Anterior cingulate cortex (tissue), 58 donors: ENCODE measurements around the gene SLIT3.

Source experiments
- DNase-seq, 58 donors: peaks; one replicate each; lab custom pipeline; 2025; lab: John Stamatoyannopoulos, UW

Gene SLIT3

GRCh38 chr5:169272111-169272510 lies 28.8 kb downstream of the SLIT3 start:
- DNase-seq: no peak

DNA sequence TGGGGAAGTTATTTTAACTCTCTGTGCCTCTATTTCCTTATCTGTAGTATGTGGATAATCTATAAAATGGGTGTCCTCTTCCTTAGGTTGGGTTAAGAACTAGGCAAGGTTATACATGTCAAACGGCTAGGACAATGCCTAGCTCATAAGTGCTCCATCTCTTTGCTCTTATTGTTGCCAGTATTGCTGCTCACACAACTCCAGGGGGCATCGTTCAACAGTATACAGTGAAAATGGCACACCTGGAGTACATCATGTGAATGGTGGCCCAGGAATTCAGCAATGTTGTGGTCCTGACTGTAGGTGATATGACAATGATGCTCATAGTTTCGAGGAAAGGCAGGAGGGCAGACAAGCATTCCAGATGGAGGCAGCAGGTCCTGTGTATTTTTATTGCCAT lies 30.1 kb downstream of the SLIT3 start:
- no peak for DNase-seq

- no peak for DNase-seq
Measured at GRCh38 chr5:169268019-169268418, 32.9 kb downstream of the SLIT3 start.

- no peak for DNase-seq
Measured at GRCh38 chr5:169265888-169266287, 35.1 kb downstream of the SLIT3 start.

DNA sequence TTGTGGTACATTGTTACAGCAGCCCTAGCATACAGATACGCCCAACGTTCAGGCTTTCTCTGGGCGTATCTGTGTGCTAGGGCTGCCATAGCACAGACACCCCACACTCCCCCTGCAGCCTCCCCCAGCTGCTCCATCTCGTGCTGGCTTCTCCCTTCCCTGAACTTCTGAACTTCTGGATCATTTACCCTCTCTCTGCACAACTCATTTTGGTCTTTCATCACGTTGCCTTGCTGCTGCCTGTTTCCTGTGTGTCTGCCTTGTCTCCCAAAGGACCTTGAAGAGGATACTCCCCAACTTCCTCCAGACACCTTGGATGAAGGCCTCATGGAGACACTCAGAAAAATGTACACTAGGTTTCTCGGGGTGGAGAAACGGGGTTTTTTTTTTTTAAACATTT lies 37.3 kb downstream of the SLIT3 start:
- DNase-seq: no peak

DNA sequence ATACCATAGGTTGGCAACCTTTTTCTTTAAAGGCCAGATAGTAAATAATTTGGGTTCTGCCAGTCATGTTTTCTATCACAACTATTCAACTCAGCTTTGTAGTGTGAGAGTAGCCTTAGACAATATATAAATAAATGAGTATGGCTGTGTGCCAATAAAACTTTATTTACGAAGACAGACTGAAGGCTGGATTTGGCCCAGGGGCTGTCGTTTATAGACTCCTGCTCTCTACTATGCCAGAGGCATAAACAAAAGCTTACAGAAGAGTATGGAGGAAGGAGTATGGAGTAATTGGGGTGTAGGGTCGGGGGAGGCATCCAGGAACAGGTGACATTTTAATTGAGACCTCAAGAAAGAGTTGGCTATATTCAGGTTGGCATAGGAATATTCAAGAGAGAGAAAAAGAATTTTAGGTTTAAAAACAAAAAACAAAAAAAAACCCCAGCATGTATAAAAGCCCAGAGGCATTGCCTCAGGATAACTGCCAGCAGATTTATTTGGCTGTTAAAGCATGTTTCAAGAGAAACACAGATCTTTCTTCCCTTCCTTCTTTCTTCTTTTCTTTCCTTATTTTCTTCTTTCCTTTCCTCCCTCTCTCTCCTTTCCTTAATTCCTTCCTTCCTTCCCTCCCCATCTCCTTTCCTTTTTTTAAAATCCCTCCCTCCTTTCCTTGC lies 39.9 kb downstream of the SLIT3 start:
- no peak for DNase-seq

DNA sequence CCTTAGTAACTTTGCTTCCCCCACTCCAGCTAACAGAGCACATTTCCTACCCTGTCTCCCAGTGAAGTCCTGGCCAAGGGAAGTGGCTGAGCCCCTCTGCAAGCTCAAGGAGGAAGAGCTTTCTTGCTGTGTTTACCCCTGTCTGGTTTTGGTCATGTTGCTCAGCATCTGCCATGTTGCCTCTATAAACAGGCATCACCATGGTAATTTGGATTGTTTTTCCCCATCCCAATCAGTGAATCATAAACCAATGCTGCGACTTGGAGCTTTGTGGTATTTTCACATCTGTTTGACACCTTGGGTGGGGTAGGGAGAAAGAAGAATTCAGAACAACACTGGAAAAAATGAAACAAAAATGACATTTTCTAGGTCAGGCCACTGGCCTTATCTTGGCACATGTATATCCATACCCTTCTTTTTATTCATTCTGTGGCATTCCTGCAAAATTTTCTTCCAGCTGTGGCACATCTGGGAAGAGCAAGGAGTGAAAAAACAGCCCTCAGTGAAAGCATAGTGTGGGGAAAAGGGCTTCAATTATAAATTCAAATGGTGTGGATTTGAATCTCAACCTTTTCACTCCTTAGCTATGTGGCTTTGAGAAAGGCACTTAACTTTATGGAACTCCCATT lies 42.5 kb downstream of the SLIT3 start:
- no peak for DNase-seq

DNA sequence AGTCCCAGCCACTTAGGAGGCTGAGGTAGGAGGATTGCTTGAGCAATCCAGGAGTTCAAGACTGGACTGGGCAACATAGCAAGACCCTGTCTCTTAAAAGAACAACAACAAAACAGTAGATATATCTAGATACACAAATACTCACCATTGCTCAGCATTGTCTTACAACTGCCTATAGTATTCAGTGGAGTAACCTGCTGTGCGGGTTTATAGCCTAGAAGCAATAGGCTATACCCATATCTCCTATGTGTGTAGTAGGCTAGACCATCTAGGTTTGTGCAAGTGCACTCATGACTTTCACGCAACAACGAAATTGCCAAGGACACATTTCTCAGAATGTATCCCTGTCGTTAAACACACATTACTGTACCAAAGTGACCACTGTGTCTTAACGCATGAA lies 44.7 kb downstream of the SLIT3 start:
- no peak for DNase-seq

- no peak for DNase-seq
Measured at GRCh38 chr5:169253071-169253470, 47.9 kb downstream of the SLIT3 start.

- DNase-seq: no peak
Measured at GRCh38 chr5:169251333-169252084, 49.4 kb downstream of the SLIT3 start.

DNA sequence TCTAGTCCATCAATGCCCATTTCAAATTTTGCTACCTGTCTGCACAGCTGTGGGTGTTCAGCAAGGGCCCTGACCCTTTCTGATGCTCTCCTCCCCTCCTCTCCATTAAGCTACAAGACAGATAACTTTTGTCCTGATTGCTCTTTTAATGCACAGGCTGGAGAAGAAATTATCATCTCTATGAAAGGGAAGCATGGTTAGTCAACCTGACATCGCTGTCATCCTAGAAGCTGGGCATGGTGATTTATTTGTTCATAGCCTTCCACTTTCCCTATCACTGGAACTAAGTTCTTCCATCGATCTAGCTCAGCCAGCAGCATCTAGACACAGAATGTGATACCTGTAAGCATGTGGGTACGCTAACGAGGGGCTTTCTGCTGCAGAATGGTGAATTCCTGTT lies 50.1 kb downstream of the SLIT3 start:
- no peak for DNase-seq

DNA sequence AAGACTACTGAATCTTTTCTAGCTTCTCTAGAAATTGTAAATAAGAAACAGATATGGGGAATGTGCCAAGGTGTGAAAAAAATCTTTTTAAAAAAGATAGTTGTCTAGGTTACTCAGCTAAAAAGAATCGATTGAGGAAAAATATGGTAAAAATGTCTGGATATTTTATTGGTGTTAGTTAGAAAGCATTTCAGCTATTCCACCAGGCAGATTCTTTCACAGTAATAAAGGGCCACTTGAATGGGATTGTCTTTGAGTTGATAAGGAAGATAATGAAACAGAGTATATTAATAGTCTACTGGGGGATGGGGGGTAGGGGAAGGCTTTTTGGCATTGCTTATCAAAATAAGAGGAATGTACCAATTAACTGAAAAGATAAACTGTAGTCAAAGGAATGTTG lies 51.9 kb downstream of the SLIT3 start:
- no peak for DNase-seq

GRCh38 chr5:169248550-169248949 lies 52.4 kb downstream of the SLIT3 start:
- no peak for DNase-seq

- peak in 3 of 58 donors; percentile 5 to 9 (median 5) for DNase-seq
Measured at GRCh38 chr5:169244812-169245211, 56.1 kb downstream of the SLIT3 start.

DNA sequence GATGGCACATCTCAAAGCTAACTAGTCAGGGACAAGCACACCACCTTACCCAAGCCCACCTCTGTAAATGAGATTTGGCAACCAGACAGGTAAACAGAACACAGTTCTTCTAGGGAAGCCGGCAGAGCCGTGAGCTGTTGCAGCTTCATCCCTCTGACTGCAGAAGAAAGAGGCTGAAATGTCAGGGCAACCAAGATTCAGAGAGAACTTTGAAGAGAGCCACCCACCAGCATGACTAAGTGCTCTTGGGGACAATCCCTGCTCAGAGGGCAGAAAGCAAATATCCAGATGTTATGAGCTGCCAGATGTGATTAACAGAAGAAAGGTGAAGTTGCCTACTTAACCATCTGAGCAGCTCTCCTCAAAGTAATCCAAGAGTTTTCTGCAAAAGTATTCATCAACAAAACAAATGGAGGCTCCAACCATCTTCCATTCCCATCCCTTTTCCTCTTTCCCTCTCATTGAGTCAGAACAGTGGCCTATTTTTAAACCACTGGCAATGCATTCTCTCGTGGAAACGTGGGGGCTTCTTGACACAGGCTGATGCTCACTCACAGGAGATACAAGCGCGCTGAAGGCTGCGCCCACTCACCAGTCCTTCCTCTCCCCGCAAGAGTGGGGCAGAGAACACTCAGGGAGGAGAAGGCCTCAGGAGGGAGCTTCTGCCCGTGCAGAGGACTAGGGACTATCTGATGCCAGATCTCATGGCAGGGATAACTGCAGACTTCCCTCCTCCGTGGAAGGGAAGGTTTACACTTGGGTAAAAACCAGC lies 57.1 kb downstream of the SLIT3 start:
- DNase-seq: peak in 20 of 58 donors; percentile 4 to 59 (median 23)

DNA sequence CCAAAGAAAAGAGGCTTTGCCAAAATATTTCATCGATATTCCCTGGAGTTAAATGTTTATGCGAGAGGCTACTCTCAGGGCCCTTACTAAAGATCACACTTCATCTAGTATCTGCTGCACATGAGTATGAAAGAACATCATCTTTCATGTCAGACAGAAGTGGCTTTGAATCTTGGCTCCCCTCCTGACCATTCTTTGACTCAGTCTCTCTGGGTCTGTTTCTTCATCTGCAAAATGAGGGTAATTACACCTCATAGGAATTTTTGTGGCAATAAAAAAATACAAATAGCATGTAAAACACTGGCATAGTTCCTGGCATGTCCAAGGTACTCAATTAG lies 58.1 kb downstream of the SLIT3 start:
- no peak for DNase-seq

DNA sequence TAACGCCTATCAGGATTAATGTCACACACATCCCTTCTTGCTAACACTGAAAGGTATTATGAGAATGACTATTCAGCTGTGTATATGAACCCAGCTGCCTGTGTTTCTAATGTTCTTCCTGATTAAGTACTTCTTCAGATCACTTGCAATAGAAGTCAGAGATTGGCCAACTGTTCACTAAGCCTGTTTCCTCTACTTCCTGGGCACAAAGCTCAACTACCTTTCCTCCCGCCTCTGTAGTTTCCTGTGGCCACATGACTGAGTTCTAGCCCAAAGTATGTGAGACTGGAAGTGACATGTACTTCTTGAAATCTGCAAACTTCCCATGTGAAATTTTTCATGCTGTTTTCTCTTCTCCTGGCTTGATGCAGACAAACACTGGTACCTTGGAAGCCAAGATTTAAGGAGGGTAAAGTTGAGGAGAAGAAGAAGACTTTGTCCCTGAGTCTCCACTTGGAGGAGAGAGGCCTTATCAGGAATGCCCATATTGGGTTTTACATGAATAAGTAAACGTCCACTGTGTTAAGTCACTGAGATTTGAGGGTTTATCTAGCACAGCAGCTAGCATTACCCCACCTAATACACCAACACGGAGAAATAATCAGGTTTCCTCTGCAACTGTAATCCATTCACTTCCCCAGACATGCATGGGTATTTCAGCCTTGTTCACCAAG lies 58.6 kb downstream of the SLIT3 start:
- no peak for DNase-seq

DNA sequence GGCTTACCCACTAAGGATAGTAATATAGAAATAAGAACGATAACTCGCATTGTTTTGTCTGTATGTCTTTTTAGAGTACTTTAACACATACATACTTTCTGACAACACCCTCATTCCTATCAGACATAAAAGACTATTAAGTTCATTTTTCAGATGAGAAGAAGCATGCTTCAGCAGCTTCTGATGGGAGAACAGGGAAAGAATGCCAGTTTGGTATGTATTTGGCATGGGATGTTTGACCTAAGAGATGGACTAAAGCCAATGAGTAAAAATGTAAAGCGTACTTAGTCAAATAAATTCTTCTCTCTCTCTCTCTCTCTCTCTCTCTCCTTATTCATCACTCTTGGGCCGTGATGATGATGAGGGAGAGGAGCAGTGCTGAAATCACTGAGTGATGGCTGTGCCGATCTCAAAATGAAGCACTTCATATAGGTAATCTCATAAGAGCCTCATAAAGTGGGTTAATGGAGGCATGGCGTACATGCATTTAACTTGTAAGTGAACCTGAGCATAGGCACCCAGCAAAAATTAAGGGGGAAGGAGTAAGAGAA lies 71.5 kb downstream of the SLIT3 start:
- no peak for DNase-seq

GRCh38 chr5:169226895-169227294 lies 74.0 kb downstream of the SLIT3 start:
- DNase-seq: no peak

GRCh38 chr5:169225830-169226356 lies 75.0 kb downstream of the SLIT3 start:
- DNase-seq: no peak
